HepG2 (cell line): ENCODE data around the gene FPGS. TPM values are rescaled to one million over a fixed set of nuclear protein-coding genes. Genes with fewer than 3 reads are reported as not detected.

Experiments used
- EP300 ChIP-seq, 3 experiments: sonication (generic) in 1 of 3; formaldehyde crosslinking in 1 of 3; IDR thresholded peaks; 2 replicates each; pipeline versions ENCODE4 v1.5.1 to v1.6.1; 2011 to 2020; ENCODE audit warnings: low read depth in 2 of 3, low read length in 2 of 3, borderline replicate concordance in 1 of 3, improper control_type of control experiment in 1 of 3, mild to moderate bottlenecking in 1 of 3, missing genetic modification reagents in 1 of 3, moderate library complexity in 1 of 3
- ETV5 ChIP-seq: IDR thresholded peaks from 2 replicates; pipeline ENCODE4 v1.6.1; 2018; ENCODE audit warnings: missing biosample characterization, missing genetic modification reagents, inconsistent platforms, borderline replicate concordance
- HMG20A ChIP-seq: IDR thresholded peaks from 2 replicates; pipeline ENCODE4 v1.6.1; 2016; ENCODE audit warnings: borderline replicate concordance
- POLR2AphosphoS2 ChIP-seq: IDR thresholded peaks from 2 replicates; pipeline ENCODE4 v1.6.1; 2011; ENCODE audit warnings: low read depth, low read length, improper control_type of control experiment
- RXRA ChIP-seq: sonication (generic); formaldehyde crosslinking; IDR thresholded peaks from 2 replicates; pipeline ENCODE4 v1.5.1; 2020; ENCODE audit warnings: missing genetic modification reagents
- SAP130 ChIP-seq: IDR thresholded peaks from 2 replicates; pipeline ENCODE4 v1.6.1; 2016; ENCODE audit warnings: low read depth
- SNAPC4 ChIP-seq: sonication (generic); formaldehyde crosslinking; IDR thresholded peaks from 2 replicates; pipeline ENCODE4 v1.4.0; 2020; ENCODE audit warnings: mild to moderate bottlenecking, missing genetic modification reagents
- TAF15 ChIP-seq: fragments of 200-400 bp; formaldehyde crosslinking; IDR thresholded peaks from one replicate; pipeline ENCODE4 v1.6.1; 2018; ENCODE audit warnings: mild to moderate bottlenecking, low read depth, low read length; ENCODE audit not compliant: poor library complexity, severe bottlenecking
- THAP9 ChIP-seq: sonication (generic); formaldehyde crosslinking; IDR thresholded peaks from 2 replicates; pipeline ENCODE4; 2020; ENCODE audit warnings: missing genetic modification reagents, mild to moderate bottlenecking, borderline replicate concordance
- ZMYM2 ChIP-seq: sonication (generic); formaldehyde crosslinking; IDR thresholded peaks from 2 replicates; pipeline ENCODE4 v1.8.0; 2022; ENCODE audit warnings: mild to moderate bottlenecking, missing genetic modification reagents
- ZMYM3 ChIP-seq: sonication (generic); formaldehyde crosslinking; IDR thresholded peaks from 2 replicates; pipeline ENCODE4 v1.5.1; 2020; ENCODE audit warnings: mild to moderate bottlenecking, missing genetic modification reagents
- ZNF564 ChIP-seq: sonication (generic); formaldehyde crosslinking; IDR thresholded peaks from 2 replicates; pipeline ENCODE4 v1.8.1; 2023; ENCODE audit warnings: mild to moderate bottlenecking, missing genetic modification reagents
- ZNF782 ChIP-seq: sonication (generic); formaldehyde crosslinking; IDR thresholded peaks from 2 replicates; pipeline ENCODE4 v1.4.0; 2020; ENCODE audit warnings: missing genetic modification reagents, mild to moderate bottlenecking, borderline replicate concordance
- polyA plus RNA-seq, 8 experiments: library from polyadenylated mRNA; depleted of rRNA in 3 of 8; stranded (reverse) in 7 of 8; unstranded in 1 of 8; fragments of >200 nt; fragmentation: Illumina TruSeq in 4 of 8; extraction: Trizol in 4 of 8; gene quantifications; 2 replicates each; pipeline versions ENCODE4 v1.2.1 to v1.2.3, GENCODE V29; 2011 to 2016; ENCODE audit warnings: low read depth in 4 of 8, missing spikeins in 1 of 8, mixed read lengths in 1 of 8; ENCODE audit not compliant: insufficient read depth in 1 of 8
- total RNA-seq, 5 experiments: library from RNA; depleted of rRNA; stranded (reverse); fragments of >200 nt; fragmentation: Illumina TruSeq; extraction: Trizol; gene quantifications; 2 replicates each; pipeline ENCODE4 v1.2.3, GENCODE V29; 2016; ENCODE audit warnings: low read depth in 1 of 5
- TF ChIP-seq, protein P1 (sequence below): sonication (generic); formaldehyde crosslinking; IDR thresholded peaks from 2 replicates; pipeline ENCODE4 v1.8.0; 2022; ENCODE audit warnings: mild to moderate bottlenecking, missing genetic modification reagents
- TF ChIP-seq, protein P2 (sequence below): sonication (generic); formaldehyde crosslinking; IDR thresholded peaks from 2 replicates; pipeline ENCODE4 v1.4.0; 2020; ENCODE audit warnings: missing genetic modification reagents

The FPGS gene
- total and polyA plus RNA-seq, 2 of the 13 experiments (the other 11 are each of a cell fraction or from before 2014, with no cell fraction given), result 35.6 to 36.8 TPM

DNA sequence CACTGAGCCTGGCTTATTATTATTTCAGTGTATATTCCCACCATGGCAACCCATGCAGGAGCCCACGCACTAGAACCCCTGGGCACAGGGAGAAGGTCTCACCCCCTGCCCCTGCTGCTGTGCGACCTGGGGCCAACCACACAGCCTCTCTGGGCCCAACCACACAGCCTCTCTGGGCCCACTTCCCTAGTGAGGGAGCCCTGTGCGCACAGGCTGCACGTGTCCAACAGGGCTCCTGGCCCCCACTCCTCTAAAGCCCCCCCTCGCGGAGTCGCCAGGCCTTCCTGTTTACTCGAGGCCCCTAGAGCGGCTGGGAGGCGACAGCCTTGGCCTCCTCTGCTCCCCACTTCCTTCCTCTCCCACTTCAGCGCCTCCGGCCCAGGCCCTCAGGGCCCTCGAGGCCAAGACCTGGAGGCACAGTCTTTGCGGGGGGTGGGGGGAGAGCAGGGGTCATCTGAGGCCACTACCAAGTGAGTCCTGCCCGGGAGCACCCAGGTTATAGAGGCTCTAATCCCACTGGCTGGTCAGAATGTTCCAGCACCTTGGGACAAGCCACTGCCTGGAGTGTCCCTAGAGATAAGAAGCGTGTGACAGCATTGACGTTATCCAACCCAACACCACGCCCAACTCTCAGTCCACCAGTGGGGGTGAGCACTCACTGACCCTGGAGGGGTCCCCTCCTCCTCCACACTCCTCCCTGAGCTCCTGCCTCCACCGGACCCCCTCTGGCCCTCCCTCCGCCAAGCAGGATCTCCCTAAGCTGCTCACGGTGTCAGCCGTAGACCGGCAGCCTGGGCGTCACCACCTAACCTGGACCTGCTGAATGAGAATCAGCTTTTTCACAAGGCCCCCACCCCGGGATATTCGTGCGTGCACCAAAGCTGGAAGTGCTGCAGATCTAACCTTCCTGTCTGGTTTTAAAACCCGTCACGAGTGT, 59.7 kb downstream of the FPGS start (continued):
- TF ChIP-seq SNAPC4 (CRISPR knock-in tag) (no peak), TAF15 (no peak), ZMYM3 (CRISPR knock-in tag) (peak; percentile 94), THAP9 (peak; percentile 20; the same call in 1 of the 2 replicates), ZMYM2 (CRISPR knock-in tag) (0 out of 2 replicates have a peak, but pooled peaks have one; percentile 26), SAP130 (CRISPR knock-in tag) (peak; percentile 37), ZNF564 (no peak), EP300 (IDR thresholded peaks at IDR 0.05; ENCODE audit: low read depth in 2 of 2, low read length in 2 of 2) (peak in 1 of 2 experiments; percentile 33; a peak in 1 of 4 replicates), EP300 (CRISPR knock-in tag; IDR thresholded peaks at IDR 0.05; ENCODE audit: borderline replicate concordance) (no peak), HMG20A (CRISPR knock-in tag) (0 out of 2 replicates have a peak, but pooled peaks have one; percentile 14), ZNF782 (no peak), POLR2AphosphoS2 (no peak), RXRA (peak; percentile 49), ETV5 (CRISPR knock-in tag) (peak; percentile 82; the same call in 1 of the 2 replicates)
- TF ChIP-seq, protein P1, sequence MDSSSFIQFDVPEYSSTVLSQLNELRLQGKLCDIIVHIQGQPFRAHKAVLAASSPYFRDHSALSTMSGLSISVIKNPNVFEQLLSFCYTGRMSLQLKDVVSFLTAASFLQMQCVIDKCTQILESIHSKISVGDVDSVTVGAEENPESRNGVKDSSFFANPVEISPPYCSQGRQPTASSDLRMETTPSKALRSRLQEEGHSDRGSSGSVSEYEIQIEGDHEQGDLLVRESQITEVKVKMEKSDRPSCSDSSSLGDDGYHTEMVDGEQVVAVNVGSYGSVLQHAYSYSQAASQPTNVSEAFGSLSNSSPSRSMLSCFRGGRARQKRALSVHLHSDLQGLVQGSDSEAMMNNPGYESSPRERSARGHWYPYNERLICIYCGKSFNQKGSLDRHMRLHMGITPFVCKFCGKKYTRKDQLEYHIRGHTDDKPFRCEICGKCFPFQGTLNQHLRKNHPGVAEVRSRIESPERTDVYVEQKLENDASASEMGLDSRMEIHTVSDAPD (CRISPR knock-in tag), result no peak
- TF ChIP-seq, protein P2, sequence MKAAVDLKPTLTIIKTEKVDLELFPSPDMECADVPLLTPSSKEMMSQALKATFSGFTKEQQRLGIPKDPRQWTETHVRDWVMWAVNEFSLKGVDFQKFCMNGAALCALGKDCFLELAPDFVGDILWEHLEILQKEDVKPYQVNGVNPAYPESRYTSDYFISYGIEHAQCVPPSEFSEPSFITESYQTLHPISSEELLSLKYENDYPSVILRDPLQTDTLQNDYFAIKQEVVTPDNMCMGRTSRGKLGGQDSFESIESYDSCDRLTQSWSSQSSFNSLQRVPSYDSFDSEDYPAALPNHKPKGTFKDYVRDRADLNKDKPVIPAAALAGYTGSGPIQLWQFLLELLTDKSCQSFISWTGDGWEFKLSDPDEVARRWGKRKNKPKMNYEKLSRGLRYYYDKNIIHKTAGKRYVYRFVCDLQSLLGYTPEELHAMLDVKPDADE (CRISPR knock-in tag), result no peak
